HG03175 (cell line): Measurements from ENCODE around the gene TNS3.

Experiments
- ATAC-seq: cut with Tn5 transposase; IDR thresholded peaks from one replicate; pipeline ENCODE4 v1.9.1; 2021; ENCODE audit warnings: mild to moderate bottlenecking, moderate library complexity; ENCODE audit not compliant: unreplicated experiment

Gene TNS3

GRCh38 chr7:47508389-47509380 lies 73.2 kb downstream of the TNS3 start:
- no peak for ATAC-seq

- no peak for ATAC-seq
These were observed 74.4 kb downstream of the TNS3 start for GRCh38 chr7:47507522-47507921.

- no peak for ATAC-seq
These were observed 75.2 kb downstream of the TNS3 start for GRCh38 chr7:47506382-47507339.

GRCh38 chr7:47505312-47506007 lies 76.5 kb downstream of the TNS3 start:
- ATAC-seq = no peak

- ATAC-seq = no peak
These were observed 77.2 kb downstream of the TNS3 start for GRCh38 chr7:47504551-47505311.

GRCh38 chr7:47503281-47503680 lies 78.6 kb downstream of the TNS3 start:
- no peak for ATAC-seq

GRCh38 chr7:47502240-47502877 lies 79.6 kb downstream of the TNS3 start:
- no peak for ATAC-seq

- ATAC-seq = no peak
These were observed 80.5 kb downstream of the TNS3 start for GRCh38 chr7:47501406-47501805.

GRCh38 chr7:47500103-47500563 lies 81.8 kb downstream of the TNS3 start:
- ATAC-seq = no peak

- ATAC-seq = no peak
These were observed 83.5 kb downstream of the TNS3 start for GRCh38 chr7:47498229-47499056.

- ATAC-seq = peak; percentile 88
These were observed 84.4 kb downstream of the TNS3 start for GRCh38 chr7:47497367-47498096.

GRCh38 chr7:47496666-47497065 lies 85.2 kb downstream of the TNS3 start:
- no peak for ATAC-seq

- ATAC-seq = no peak
These were observed 85.8 kb downstream of the TNS3 start for GRCh38 chr7:47496056-47496665.

GRCh38 chr7:47493976-47494911 lies 87.7 kb downstream of the TNS3 start:
- ATAC-seq = no peak

- no peak for ATAC-seq
These were observed 89.1 kb downstream of the TNS3 start for GRCh38 chr7:47492716-47493325.
